Coronary artery (tissue), 2 donors: ENCODE data around the gene TBCC.

Experiments used
- DNase-seq: peaks from one replicate; pipeline ENCODE4 v3.0.0-alpha.2; 2017; ENCODE audit warnings: low spot score
- H3K27ac ChIP-seq, 2 donors: fragments of 200-600 bp; sonication (generic); one replicate each; pipeline ENCODE4 v1.5.1; 2016 to 2019
- H3K4me3 ChIP-seq: fragments of 200-600 bp; sonication (generic); 2 replicates; pipeline ENCODE4 v1.5.1; 2016; ENCODE audit warnings: mild to moderate bottlenecking, moderate library complexity
- CTCF ChIP-seq: fragments of 200-600 bp; sonication (generic); IDR thresholded peaks from one replicate; pipeline ENCODE4 v1.5.1; 2019; ENCODE audit warnings: antibody characterized with exemption

Gene TBCC

DNA sequence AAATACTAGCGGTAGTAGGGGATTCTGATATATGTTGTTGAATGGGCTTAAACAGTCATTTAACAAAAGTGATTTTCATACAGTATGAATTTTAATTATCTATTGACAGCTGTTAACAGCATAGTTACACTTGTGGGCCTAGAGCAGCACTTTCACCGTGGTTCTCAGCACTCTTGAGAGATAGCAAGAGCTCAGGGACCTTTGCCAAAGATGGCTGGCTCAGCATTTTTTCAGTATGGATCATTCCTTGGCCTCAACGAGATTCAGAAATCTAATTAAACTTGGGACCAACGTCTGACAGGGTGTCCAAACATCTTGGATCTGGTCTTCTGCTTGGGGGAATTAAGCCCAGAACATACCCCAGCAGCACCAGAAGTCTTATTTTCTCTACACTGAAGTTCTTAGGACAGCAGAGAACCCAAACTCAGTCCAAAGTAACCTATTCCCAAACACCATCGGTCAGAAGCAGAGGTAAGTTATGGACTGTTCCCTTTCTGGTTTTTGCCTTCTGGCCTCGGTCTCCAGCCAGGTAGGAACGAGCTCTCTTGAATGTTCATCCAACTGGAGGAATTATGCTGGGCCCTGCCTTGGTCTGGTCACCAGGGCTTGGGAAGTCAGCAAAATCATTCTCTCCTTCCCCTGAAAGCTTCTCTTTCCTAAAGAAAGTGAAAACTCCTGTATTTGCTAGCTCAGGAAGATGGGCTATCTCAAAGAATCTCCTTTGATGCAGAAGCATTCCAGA is 49.2 kb downstream of the TBCC start:
- no peak overlapping the region for H3K4me3 ChIP-seq
- DNase-seq, result no peak
- peak overlapping the region in 1 of 2 donors; percentile 51 for H3K27ac ChIP-seq
- TF ChIP-seq CTCF, result no peak

DNA sequence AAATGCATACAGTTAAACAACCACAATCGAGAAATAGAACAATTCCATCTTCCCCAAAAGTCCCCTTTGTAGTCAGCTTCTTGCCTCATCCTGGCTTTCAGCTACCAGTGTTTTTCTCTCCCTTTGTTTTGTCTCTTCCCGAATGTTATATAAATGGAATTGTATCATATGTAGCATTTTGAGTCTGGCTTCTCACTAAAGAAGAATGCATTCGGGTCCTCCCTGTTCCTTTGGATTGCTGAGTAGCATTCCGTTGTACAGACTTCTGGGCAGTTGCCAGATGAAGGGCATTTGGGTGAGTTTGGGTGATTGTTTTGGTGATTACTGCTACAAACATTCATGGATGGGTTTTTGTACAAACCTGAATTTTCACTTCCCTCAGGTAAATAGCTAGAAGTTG is 51.3 kb downstream of the TBCC start:
- no peak for DNase-seq
- TF ChIP-seq CTCF, result no peak
- H3K4me3 ChIP-seq, result no peak overlapping the region
- H3K27ac ChIP-seq, result peak overlapping the region in 1 of 2 donors; percentile 48
